GM13977 (cell line): ENCODE measurements around the gene HOXA1.

Experiments used
- DNase-seq: peaks from one replicate; pipeline ENCODE4 v3.0.0; 2012; ENCODE audit warnings: low spot score
- in situ Hi-C: fragments of 300-500 bp; cut with MboI; formaldehyde crosslinking; loops from one replicate; pipeline ENCODE4 v1.12.0; 2022; ENCODE audit warnings: low sequenced_read_pairs, low pct_unique_long_range_greater_than_20kb, mixed read lengths, inconsistent platforms; ENCODE audit not compliant: unreplicated experiment
- TF ChIP-seq, protein P1 (sequence below): IDR thresholded peaks from 2 replicates; pipeline ENCODE4 v1.5.1; 2012; ENCODE audit warnings: mild to moderate bottlenecking, control low read depth; ENCODE audit not compliant: insufficient read depth; ENCODE audit errors: extremely low read depth, missing control alignments

HOXA1 gene

DNA sequence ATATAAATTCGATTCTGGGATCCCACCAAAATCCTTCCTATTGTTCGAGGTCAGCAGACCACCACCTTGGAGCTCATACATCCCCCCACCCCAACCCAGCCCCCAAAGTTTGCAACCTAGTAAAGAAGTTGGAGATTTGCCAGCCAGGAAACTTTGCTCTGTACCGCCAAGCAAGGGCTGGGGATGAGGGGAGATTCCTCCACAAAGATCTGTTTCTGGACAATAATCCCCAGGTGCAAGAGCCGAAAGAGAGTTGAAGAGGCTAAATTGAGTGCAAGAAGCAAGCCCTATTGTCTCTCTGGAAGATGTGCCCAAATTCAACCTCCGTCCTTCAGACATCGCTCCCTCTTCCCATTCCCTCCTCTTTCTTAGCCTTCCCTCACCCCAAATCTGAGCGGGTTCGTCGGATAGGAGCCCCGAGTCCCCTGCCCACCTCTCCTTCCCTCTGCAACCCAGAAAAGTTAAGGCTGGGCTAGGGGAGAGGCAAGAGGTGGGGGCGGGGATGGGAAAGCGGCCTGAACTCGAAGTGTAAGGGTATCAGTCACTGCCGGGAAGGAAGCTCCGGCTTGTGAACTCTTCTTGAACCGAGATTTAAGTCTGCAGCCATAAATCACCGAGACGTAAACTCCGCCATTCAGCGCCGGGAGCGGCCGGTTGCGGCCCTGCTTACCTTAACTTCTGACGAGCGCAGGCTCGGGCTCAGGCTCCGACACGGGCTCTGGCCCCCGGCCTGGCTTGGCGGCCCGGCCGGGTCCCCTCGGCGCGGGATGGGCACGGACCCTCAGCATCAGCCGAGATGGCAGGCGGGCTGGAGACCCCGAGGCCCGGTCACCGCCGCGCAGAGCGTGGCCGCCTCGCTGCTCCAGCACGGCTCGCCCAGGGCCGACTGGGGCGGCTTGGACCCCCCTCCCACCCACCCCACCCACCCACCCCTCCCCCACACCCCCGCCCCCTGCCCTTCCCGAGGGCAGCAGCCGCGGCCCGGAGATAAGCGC, 17.5 kb upstream of the HOXA1 start:
- in situ Hi-C loops, result no loop called here
- no peak for DNase-seq
- TF ChIP-seq, protein P1, sequence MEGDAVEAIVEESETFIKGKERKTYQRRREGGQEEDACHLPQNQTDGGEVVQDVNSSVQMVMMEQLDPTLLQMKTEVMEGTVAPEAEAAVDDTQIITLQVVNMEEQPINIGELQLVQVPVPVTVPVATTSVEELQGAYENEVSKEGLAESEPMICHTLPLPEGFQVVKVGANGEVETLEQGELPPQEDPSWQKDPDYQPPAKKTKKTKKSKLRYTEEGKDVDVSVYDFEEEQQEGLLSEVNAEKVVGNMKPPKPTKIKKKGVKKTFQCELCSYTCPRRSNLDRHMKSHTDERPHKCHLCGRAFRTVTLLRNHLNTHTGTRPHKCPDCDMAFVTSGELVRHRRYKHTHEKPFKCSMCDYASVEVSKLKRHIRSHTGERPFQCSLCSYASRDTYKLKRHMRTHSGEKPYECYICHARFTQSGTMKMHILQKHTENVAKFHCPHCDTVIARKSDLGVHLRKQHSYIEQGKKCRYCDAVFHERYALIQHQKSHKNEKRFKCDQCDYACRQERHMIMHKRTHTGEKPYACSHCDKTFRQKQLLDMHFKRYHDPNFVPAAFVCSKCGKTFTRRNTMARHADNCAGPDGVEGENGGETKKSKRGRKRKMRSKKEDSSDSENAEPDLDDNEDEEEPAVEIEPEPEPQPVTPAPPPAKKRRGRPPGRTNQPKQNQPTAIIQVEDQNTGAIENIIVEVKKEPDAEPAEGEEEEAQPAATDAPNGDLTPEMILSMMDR, result no peak

DNA sequence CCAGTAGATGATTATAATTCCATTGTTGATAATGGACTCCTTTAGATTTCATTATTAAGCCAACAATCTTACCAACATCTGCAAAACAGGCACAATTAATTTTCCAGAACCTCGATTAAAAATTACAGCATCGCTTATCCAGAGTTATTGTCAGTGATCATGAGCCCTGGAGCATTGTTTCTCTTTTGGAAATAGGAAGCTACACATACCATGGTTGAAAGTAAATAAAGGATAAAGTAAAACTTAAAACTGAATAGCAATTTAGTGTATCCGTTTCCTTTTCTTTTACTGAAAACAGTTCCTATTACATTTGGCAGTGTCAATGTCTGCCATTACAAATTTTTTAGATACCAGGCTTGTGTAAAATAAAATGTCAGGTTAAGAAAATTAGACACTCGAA, 16.6 kb upstream of the HOXA1 start:
- no peak for DNase-seq
- TF ChIP-seq, protein P1, result no peak
- in situ Hi-C loops, result no loop called here

DNA sequence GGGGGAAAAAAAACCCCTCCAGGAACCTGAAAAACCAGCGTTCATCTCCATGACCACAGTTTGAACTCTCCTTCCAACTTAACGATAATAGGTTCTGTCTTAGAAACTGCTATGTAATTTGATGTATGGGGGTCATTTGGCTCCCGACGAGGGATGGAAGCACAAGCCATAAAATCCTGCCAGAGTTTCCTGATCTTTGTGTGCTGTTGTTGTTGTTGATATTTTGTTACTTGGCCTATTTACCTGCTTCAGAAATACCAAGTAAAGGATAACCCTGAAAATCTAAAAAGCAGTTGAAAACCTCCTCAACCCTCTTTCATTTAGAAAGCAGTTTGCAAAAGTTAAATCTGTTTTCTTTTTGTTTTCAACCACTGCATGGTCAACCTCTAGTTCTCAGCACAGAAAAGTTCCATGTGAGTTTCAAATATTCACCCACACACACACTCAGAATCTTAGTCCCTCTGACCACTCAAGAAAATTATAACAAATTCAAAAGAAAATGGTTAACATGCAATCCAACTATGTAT, 16.0 kb upstream of the HOXA1 start:
- in situ Hi-C loops, result no loop called here

DNA sequence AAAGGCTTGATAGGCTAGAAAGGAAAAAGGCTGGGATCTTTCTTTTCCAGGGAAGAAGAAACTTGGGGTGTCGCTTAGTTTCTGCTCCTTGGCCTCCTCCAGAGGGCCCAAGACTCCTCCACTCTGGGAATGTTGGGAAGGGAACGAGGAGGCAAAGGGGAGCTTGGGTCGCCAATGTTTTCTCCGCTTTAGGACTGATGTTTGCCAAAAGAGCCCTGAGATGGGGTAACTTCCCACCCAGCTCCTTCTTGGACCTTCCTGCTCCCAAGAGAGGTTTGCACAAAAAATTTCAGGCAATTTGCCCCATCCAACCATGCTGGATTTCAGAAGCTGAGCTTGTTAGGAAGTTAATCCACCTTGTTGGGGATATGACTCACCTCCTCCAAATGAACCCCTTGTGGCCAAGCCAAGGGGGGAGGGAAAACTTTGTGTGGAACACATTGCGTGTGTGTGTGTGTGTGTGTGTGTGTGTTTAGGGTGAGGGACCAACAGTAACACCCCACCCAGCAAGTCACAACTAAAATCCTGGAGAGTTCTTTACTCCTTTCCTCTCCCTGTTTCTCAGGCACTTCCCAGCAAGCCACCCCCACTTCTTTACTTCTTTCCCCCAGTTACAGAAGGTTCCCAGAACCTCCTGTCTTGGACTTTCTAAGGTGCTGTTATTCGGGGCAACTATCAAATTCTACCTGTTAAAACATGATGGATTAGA, 15.4 kb upstream of the HOXA1 start:
- TF ChIP-seq, protein P1, result no peak
- in situ Hi-C loops, result no loop called here
- DNase-seq, result no peak

More for the DNA sequence above, 16.0 kb upstream of the HOXA1 start:
- DNase-seq, result no peak
- TF ChIP-seq, protein P1, result no peak

DNA sequence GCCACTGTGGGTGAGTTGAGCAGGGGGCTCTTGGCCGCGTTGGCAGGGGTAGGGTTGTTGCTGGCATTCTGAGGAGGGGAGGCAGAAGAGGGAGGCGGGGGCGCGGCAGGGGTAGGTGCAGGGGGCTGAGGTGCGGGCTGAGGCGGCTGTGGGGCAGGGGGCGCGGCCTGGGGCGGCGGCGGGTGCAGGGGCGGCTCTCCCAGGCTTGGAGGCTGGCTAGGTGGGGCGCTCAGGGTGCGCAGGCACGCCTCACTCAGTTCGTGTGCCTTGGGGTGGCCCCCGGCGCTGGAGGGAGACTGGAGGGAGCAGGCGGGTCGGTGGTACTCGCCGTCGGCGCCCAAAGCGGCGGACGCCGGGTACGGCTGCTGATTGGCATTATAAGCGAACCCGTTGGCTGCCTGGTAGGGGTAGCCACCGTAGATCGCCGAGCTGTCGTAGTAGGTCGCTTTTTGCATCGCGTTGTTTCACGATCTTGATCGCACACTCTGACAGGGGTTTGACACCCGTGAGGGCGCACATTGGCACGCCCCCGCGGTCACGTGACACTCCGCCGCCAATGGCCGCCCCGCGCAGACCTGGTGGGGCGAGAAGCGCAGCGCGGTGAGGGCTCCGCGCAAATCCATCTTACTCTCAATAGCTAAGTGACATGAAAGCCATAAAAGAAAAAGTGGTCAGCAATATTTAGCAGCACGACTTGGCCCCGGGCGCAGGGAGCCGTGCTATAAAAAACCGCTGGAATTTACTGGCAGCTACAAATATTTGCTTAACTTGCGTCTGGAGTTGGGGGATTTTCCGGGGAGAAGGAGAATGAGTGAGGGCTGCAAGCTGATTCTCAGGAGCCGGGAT, 14.6 kb upstream of the HOXA1 start:
- in situ Hi-C loops, result no loop called here
- TF ChIP-seq, protein P1, result no peak
- no peak for DNase-seq
